K562 (cell line): ENCODE data around the gene SETX. TPM values are rescaled to one million over a fixed set of nuclear protein-coding genes. Genes with fewer than 3 reads are reported as not detected.

Experiments
- ATAC-seq: fragments of 200-7000 bp; cut with Tn5 transposase; 3 replicates; pipeline ENCODE4 v1.9.1; 2020; ENCODE audit warnings: moderate library complexity
- BruUV-seq: library from RNA; stranded (reverse); fragments of 400-500 nt; replicated peaks from 2 replicates; lab custom pipeline; 2021; lab: Mats Ljungman, UMichigan
- CTCF ChIA-PET: fragments of 300-600 bp; formaldehyde crosslinking; extraction: SDS; loops from one replicate; lab custom pipeline; 2021; ENCODE audit warnings: low intra/inter-chr PET ratio; lab: Yijun Ruan, JAX
- POLR2A ChIA-PET: fragments of 300-600, 350-650 bp; sonication (Branson Sonifier 250); formaldehyde crosslinking; extraction: SDS; loops from one replicate; lab custom pipeline; 2021; ENCODE audit warnings: antibody characterized with exemption, inconsistent platforms; lab: Yijun Ruan, JAX
- DNase-seq, 4 experiments: peaks; one replicate each; pipeline versions ENCODE4 v3.0.0 to v3.0.0-alpha.2; 2011 to 2018; ENCODE audit warnings: low spot score in 3 of 4, mixed read lengths in 3 of 4; ENCODE audit errors: extremely low read depth in 1 of 4
- FAIRE-seq: peaks from 2 replicates; lab custom pipeline; 2011; peaks lifted over from hg19 to GRCh38; lab: Jason Lieb, UNC
- H2AFZ ChIP-seq: 2 replicates; pipeline ENCODE4 v1.6.0; 2011; ENCODE audit warnings: low read depth, low read length, control low read depth, inconsistent platforms
- H3K27ac ChIP-seq: fragments of 200-600 bp; 3 replicates; pipeline ENCODE4 v1.8.0; 2011; ENCODE audit warnings: low read depth, mild to moderate bottlenecking, control low read depth, inconsistent platforms, low read length, moderate library complexity, mixed read lengths; ENCODE audit errors: extremely low read depth
- H3K27me3 ChIP-seq, 2 experiments: fragments of 300-600 bp in 1 of 2; 2 replicates in 1 of 2; 3 replicates in 1 of 2; pipeline versions ENCODE4 v1.6.0 to v1.8.0; 2011; ENCODE audit warnings: inconsistent platforms in 2 of 2, low read length in 2 of 2, mild to moderate bottlenecking in 1 of 2, mixed read lengths in 1 of 2, moderate library complexity in 1 of 2; ENCODE audit not compliant: control insufficient read depth in 2 of 2, insufficient read depth in 2 of 2
- H3K36me3 ChIP-seq: fragments of 300-600 bp; 3 replicates; pipeline ENCODE4 v1.8.0; 2011; ENCODE audit warnings: mild to moderate bottlenecking, low read length, inconsistent platforms; ENCODE audit not compliant: control insufficient read depth, insufficient read depth
- H3K4me1 ChIP-seq, 2 experiments: fragments of 200-600 bp in 1 of 2; replicated peaks in 1 of 2; 2 replicates in 1 of 2; 3 replicates in 1 of 2; pipeline versions ENCODE4 v1.5.1 to v1.8.0; 2011; ENCODE audit warnings: inconsistent platforms in 2 of 2, low read length in 2 of 2, mild to moderate bottlenecking in 1 of 2, mixed read lengths in 1 of 2, moderate library complexity in 1 of 2; ENCODE audit not compliant: control insufficient read depth in 2 of 2, insufficient read depth in 2 of 2
- H3K4me2 ChIP-seq: 2 replicates; pipeline ENCODE4 v1.6.1; 2011; ENCODE audit warnings: low read length, control low read depth, inconsistent platforms, mixed read lengths; ENCODE audit not compliant: insufficient read depth
- H3K4me3 ChIP-seq: fragments of 200-600 bp; sonication (generic), shearing (Covaris generic); 2 replicates; pipeline ENCODE4 v1.5.1; 2016; ENCODE audit warnings: control low read depth, inconsistent platforms
- H3K79me2 ChIP-seq: fragments of 200-600 bp; 3 replicates; pipeline ENCODE4 v1.8.0; 2011; ENCODE audit warnings: low read length, inconsistent platforms; ENCODE audit not compliant: control insufficient read depth, insufficient read depth
- H3K9ac ChIP-seq, 2 experiments: 2 replicates each; pipeline versions ENCODE4 v1.6.0 to v1.6.1; 2011; ENCODE audit warnings: low read depth in 2 of 2, low read length in 2 of 2, control low read depth in 1 of 2, inconsistent platforms in 1 of 2, mild to moderate bottlenecking in 1 of 2, mixed read lengths in 1 of 2; ENCODE audit not compliant: insufficient read depth in 1 of 2
- H3K9me1 ChIP-seq: one replicate; pipeline ENCODE4 v1.6.0; 2011; ENCODE audit warnings: inconsistent platforms, mild to moderate bottlenecking, low read length, moderate library complexity; ENCODE audit not compliant: control insufficient read depth, insufficient read depth
- H3K9me3 ChIP-seq: replicated peaks from 2 replicates; pipeline ENCODE4 v1.5.1; 2011; ENCODE audit warnings: low read depth, low read length, inconsistent platforms; ENCODE audit not compliant: control insufficient read depth, insufficient read depth
- H4K20me1 ChIP-seq: replicated peaks from 2 replicates; pipeline ENCODE4 v1.6.1; 2011; ENCODE audit warnings: low read length, inconsistent platforms, mixed read lengths; ENCODE audit not compliant: control insufficient read depth, insufficient read depth
- ARNT ChIP-seq, 2 experiments: fragments of 450-650 bp; IDR thresholded peaks; 2 replicates each; pipeline ENCODE4 v1.6.1; 2016; ENCODE audit warnings: mild to moderate bottlenecking in 1 of 2
- ASH1L ChIP-seq: fragments of 450-650 bp; IDR thresholded peaks from 2 replicates; pipeline ENCODE4 v1.6.1; 2018; ENCODE audit warnings: borderline replicate concordance, mild to moderate bottlenecking, low read depth; ENCODE audit not compliant: partially characterized antibody
- ELF2 ChIP-seq: fragments of 250-450 bp; sonication (Bioruptor Pico); IDR thresholded peaks from 2 replicates; pipeline ENCODE4 v1.5.0; 2021; ENCODE audit warnings: mild to moderate bottlenecking
- ETV1 ChIP-seq: fragments of 450-650 bp; conservative IDR thresholded peaks from 2 replicates; pipeline ENCODE4 v1.6.1; 2016; ENCODE audit warnings: missing genetic modification characterization, control low read depth, low read depth, missing compliant biosample characterization
- ILK ChIP-seq: fragments of 450-650 bp; IDR thresholded peaks from 2 replicates; pipeline ENCODE4 v1.6.1; 2016; ENCODE audit warnings: missing genetic modification characterization, low read depth, mild to moderate bottlenecking, missing compliant biosample characterization, moderate library complexity, borderline replicate concordance
- MAFG ChIP-seq: fragments of 450-650 bp; conservative IDR thresholded peaks from 2 replicates; pipeline ENCODE4 v1.6.1; 2016; ENCODE audit warnings: missing genetic modification characterization, missing compliant biosample characterization
- MTF1 ChIP-seq: fragments of 250-450 bp; sonication (Bioruptor Pico); IDR thresholded peaks from 2 replicates; pipeline ENCODE4 v1.9.0; 2021; ENCODE audit warnings: moderate library complexity, mild to moderate bottlenecking, inconsistent platforms, borderline replicate concordance
- POLR2A ChIP-seq: fragments of 450-650 bp; conservative IDR thresholded peaks from 2 replicates; pipeline ENCODE4 v1.6.1; 2016
- RBM15 ChIP-seq: fragments of 200-400 bp; formaldehyde crosslinking; IDR thresholded peaks from 2 replicates; pipeline ENCODE4 v1.6.1; 2018; ENCODE audit warnings: mild to moderate bottlenecking, low read length, moderate library complexity; ENCODE audit not compliant: insufficient read depth
- USF1 ChIP-seq: sonication (generic); formaldehyde crosslinking; IDR thresholded peaks from 2 replicates; pipeline ENCODE4 v1.9.0; 2022; ENCODE audit warnings: mild to moderate bottlenecking, missing genetic modification reagents
- ZFP36 ChIP-seq: fragments of 150-350 bp; IDR thresholded peaks from 2 replicates; pipeline ENCODE4 v1.6.1; 2018; ENCODE audit warnings: low read length, low read depth; ENCODE audit not compliant: partially characterized antibody
- ZNF165 ChIP-seq: fragments of 250-450 bp; sonication (Bioruptor Pico); IDR thresholded peaks from 2 replicates; pipeline ENCODE4 v1.4.0; 2020; ENCODE audit warnings: borderline replicate concordance
- ZNF23 ChIP-seq: fragments of 250-450 bp; sonication (Bioruptor Pico); IDR thresholded peaks from 2 replicates; pipeline ENCODE4 v1.4.0; 2020; ENCODE audit warnings: mild to moderate bottlenecking
- ZNF644 ChIP-seq: fragments of 200-800 bp; sonication (Bioruptor generic); IDR thresholded peaks from 2 replicates; pipeline ENCODE4 v1.6.1; 2016; ENCODE audit warnings: low read depth, missing genetic modification characterization, missing compliant biosample characterization
- ZNF764 ChIP-seq: fragments of 250-450 bp; sonication (Bioruptor Pico); IDR thresholded peaks from 2 replicates; pipeline ENCODE4 v1.4.0; 2020; ENCODE audit warnings: low read depth, mild to moderate bottlenecking, moderate library complexity
- WGBS: fragments of 100-300 bp; shearing (Covaris generic); methylation state at CpG from one replicate; pipeline ENCODE4 v1.1.6; 2016; ENCODE audit warnings: low coverage, mixed read lengths; ENCODE audit not compliant: insufficient coverage; ENCODE audit errors: missing lambda C conversion rate; 5-methylcytosine and 5-hydroxymethylcytosine counted together
- in situ Hi-C: fragments of 300-500 bp; cut with MboI; formaldehyde crosslinking; loops from 4 replicates; pipeline ENCODE4 v1.15.0; 2018; ENCODE audit warnings: inconsistent platforms, mixed read lengths
- intact Hi-C: fragments of 100-400 bp; cut with micrococcal nuclease; formaldehyde crosslinking; loops from 2 replicates; pipeline ENCODE4 v1.14.2; 2022
- polyA plus RNA-seq, 8 experiments: library from polyadenylated mRNA; depleted of rRNA in 4 of 8; stranded (reverse) in 5 of 8; unstranded in 3 of 8; fragments of >200 nt; fragmentation: Nextera tagmentation in 2 of 8; fragmentation: Illumina TruSeq in 1 of 8; extraction: Ambion mirVana in 2 of 8; extraction: Trizol in 1 of 8; gene quantifications; 2 replicates each; pipeline versions ENCODE4 v1.2.1 to v1.2.3, GENCODE V29; 2011 to 2014; ENCODE audit warnings: inconsistent platforms in 1 of 8, missing spikeins in 1 of 8
- total RNA-seq, 7 experiments: library from RNA; depleted of rRNA in 6 of 7; stranded (reverse); fragments of >200 nt in 6 of 7; fragmentation: Illumina TruSeq in 2 of 7; extraction: Trizol in 2 of 7; gene quantifications; 2 replicates each; pipeline versions ENCODE4 v1.2.1 to v1.2.3, GENCODE V29; 2011 to 2021; ENCODE audit warnings: low replicate concordance in 1 of 7
- TF ChIP-seq, protein P1 (sequence below): sonication (generic); formaldehyde crosslinking; IDR thresholded peaks from 2 replicates; pipeline ENCODE4 v1.4.0; 2020; ENCODE audit warnings: mild to moderate bottlenecking, missing genetic modification reagents

SETX gene
- total and polyA plus RNA-seq, 9 of the 15 experiments (the other 6 are each of a cell fraction or from before 2014, with no cell fraction given), result 8.7 to 45.7 (median 28.7) TPM

DNA sequence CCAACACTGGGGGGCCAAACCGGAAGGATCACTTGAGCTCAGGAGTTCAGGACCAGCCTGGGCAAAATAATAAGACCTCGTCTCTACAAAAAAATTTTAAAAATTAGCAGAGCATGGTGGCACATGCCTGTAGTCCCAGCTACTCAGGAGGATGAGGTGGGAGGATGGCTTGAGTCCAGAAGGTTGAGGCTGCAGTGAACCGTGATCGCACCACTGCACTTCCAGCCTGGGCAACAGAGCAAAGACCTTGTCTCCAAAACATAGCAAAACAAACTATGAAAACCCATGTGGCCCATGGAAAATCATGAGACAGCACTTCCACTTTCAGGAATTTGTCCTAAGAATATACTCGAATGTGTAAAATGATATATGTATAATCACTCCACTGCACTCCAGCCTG lies 6.1 kb downstream of the SETX start:
- DNase-seq (no peak), ATAC-seq (no peak), FAIRE-seq (no peak)
- no peaks in the 10 kb centered on the region for H3K27me3 ChIP-seq
- no peaks in the 10 kb centered on the region for H3K9me1 ChIP-seq
- H3K9me3 ChIP-seq, result no peaks in the 10 kb centered on the region
- H3K27ac ChIP-seq, result no peak overlapping the region
- ChIA-PET POLR2A (no interaction called here), CTCF (no interaction called here)
- in situ Hi-C loops (no loop called here), intact Hi-C loops (no loop called here)
- H3K79me2 ChIP-seq, result peaks cover 32% of the 10 kb centered on the region
- 51% methylated on average over 3 of the region's 5 CpGs for WGBS
- H3K4me3 ChIP-seq, result no peak overlapping the region
- no peak overlapping the region for H2AFZ ChIP-seq
- BruUV-seq, result no TSS peak
- peaks cover 0 to 13% of the 10 kb centered on the region in 2 experiments; a peak in 3 of 5 replicates for H3K4me1 ChIP-seq
- no peak overlapping the region for H3K4me2 ChIP-seq
- H4K20me1 ChIP-seq, result no peaks in the 10 kb centered on the region; the same call in 1 of the 2 replicates
- TF ChIP-seq ZFP36, result no peak
- TF ChIP-seq USF1 (CRISPR knock-in tag), result no peak
- no peak for TF ChIP-seq ARNT (IDR thresholded peaks at IDR 0.05)
- TF ChIP-seq ZNF644 (tag), result no peak
- no peak for TF ChIP-seq ASH1L
- TF ChIP-seq ZNF23 (CRISPR knock-in tag), result no peak
- no peak for TF ChIP-seq ETV1 (tag)
- no peak for TF ChIP-seq ZNF764 (CRISPR knock-in tag)
- no peak for TF ChIP-seq MAFG
- TF ChIP-seq MTF1 (CRISPR knock-in tag), result no peak
- no peak for TF ChIP-seq RBM15
- TF ChIP-seq POLR2A, result no peak
- TF ChIP-seq, protein P1, sequence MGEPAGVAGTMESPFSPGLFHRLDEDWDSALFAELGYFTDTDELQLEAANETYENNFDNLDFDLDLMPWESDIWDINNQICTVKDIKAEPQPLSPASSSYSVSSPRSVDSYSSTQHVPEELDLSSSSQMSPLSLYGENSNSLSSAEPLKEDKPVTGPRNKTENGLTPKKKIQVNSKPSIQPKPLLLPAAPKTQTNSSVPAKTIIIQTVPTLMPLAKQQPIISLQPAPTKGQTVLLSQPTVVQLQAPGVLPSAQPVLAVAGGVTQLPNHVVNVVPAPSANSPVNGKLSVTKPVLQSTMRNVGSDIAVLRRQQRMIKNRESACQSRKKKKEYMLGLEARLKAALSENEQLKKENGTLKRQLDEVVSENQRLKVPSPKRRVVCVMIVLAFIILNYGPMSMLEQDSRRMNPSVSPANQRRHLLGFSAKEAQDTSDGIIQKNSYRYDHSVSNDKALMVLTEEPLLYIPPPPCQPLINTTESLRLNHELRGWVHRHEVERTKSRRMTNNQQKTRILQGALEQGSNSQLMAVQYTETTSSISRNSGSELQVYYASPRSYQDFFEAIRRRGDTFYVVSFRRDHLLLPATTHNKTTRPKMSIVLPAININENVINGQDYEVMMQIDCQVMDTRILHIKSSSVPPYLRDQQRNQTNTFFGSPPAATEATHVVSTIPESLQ (CRISPR knock-in tag), result no peak
- no peak for TF ChIP-seq ZNF165 (CRISPR knock-in tag)
- TF ChIP-seq ILK, result no peak
- no peak for TF ChIP-seq ELF2 (CRISPR knock-in tag)
- no peak overlapping the region for H3K9ac ChIP-seq
- H3K36me3 ChIP-seq, result peaks cover 93% of the 10 kb centered on the region
